Stimulated activated CD4-positive, alpha-beta T cell treated with anti-CD3 and anti-CD28 coated beads, Interleukin-12 subunit alpha, Interleukin-12 subunit beta, amount 100 ng/mL, for 4 hours (primary cell): Measurements from ENCODE around the gene ATP9B.
"Not testable (repeated sequence)": the region's sequence is repeated elsewhere in the genome, so short reads cannot be mapped to it uniquely, and the experiment has no call there.

Experiments used
- DNase-seq: peaks from one replicate; pipeline ENCODE4 v3.0.0-alpha.2; 2020

ATP9B gene

GRCh38 chr18:79367989-79368388 is 298.8 kb downstream of the ATP9B start:
- no peak for DNase-seq

GRCh38 chr18:79368681-79369080 is 299.5 kb downstream of the ATP9B start:
- DNase-seq, result no peak

GRCh38 chr18:79371561-79372121 is 302.4 kb downstream of the ATP9B start:
- no peak for DNase-seq

- DNase-seq, result no peak
These were observed 303.3 kb downstream of the ATP9B start for GRCh38 chr18:79372461-79372860.

GRCh38 chr18:79372991-79373390 is 303.8 kb downstream of the ATP9B start:
- no peak for DNase-seq

- no peak for DNase-seq
These were observed 304.5 kb downstream of the ATP9B start for GRCh38 chr18:79373736-79374135.

- no peak for DNase-seq
These were observed 305.4 kb downstream of the ATP9B start for GRCh38 chr18:79374408-79375171.

- DNase-seq, result no peak
These were observed 306.4 kb downstream of the ATP9B start for GRCh38 chr18:79375441-79376154.

GRCh38 chr18:79376661-79377060 is 307.5 kb downstream of the ATP9B start:
- DNase-seq, result not testable (repeated sequence)

GRCh38 chr18:79377187-79377891 is 308.1 kb downstream of the ATP9B start:
- no peak for DNase-seq

GRCh38 chr18:79378536-79379250 is 309.5 kb downstream of the ATP9B start:
- peak; percentile 80 for DNase-seq

GRCh38 chr18:79379251-79379905 is 310.2 kb downstream of the ATP9B start:
- no peak for DNase-seq

GRCh38 chr18:79379931-79380815 is 311.0 kb downstream of the ATP9B start:
- no peak for DNase-seq

GRCh38 chr18:79380816-79381806 is 311.9 kb downstream of the ATP9B start:
- DNase-seq, result peak; percentile 79

- DNase-seq, result no peak
These were observed 312.7 kb downstream of the ATP9B start for GRCh38 chr18:79381811-79382311.

- no peak for DNase-seq
These were observed 313.6 kb downstream of the ATP9B start for GRCh38 chr18:79382681-79383387.

GRCh38 chr18:79383388-79384056 is 314.3 kb downstream of the ATP9B start:
- DNase-seq, result no peak

- DNase-seq, result no peak
These were observed 315.1 kb downstream of the ATP9B start for GRCh38 chr18:79384151-79384807.
